HUES48 (cell line): Measurements from ENCODE around the gene C2orf15.

Source experiments
- H3K27ac ChIP-seq: one replicate; pipeline ENCODE4 v1.7.0; 2013; ENCODE audit warnings: low read depth, low read length, inconsistent platforms
- H3K27me3 ChIP-seq: 2 replicates; pipeline ENCODE4 v1.6.1; 2013; ENCODE audit warnings: mild to moderate bottlenecking, low read length; ENCODE audit not compliant: control insufficient read depth, insufficient read depth
- H3K36me3 ChIP-seq: 2 replicates; pipeline ENCODE4 v1.6.1; 2013; ENCODE audit warnings: low read length; ENCODE audit not compliant: control insufficient read depth, insufficient read depth
- H3K4me1 ChIP-seq: 2 replicates; pipeline ENCODE4 v1.6.1; 2013; ENCODE audit warnings: mild to moderate bottlenecking, low read length; ENCODE audit not compliant: control insufficient read depth, insufficient read depth
- H3K4me3 ChIP-seq: 2 replicates; pipeline ENCODE4 v1.5.1; 2013; ENCODE audit warnings: mild to moderate bottlenecking, low read depth, low read length
- H3K9ac ChIP-seq: 2 replicates; pipeline ENCODE4 v1.6.1; 2013; ENCODE audit warnings: mild to moderate bottlenecking, low read depth, low read length, moderate library complexity
- H3K9me3 ChIP-seq: 2 replicates; pipeline ENCODE4 v1.6.1; 2013; ENCODE audit warnings: low read length; ENCODE audit not compliant: control insufficient read depth, insufficient read depth

C2orf15 gene

DNA sequence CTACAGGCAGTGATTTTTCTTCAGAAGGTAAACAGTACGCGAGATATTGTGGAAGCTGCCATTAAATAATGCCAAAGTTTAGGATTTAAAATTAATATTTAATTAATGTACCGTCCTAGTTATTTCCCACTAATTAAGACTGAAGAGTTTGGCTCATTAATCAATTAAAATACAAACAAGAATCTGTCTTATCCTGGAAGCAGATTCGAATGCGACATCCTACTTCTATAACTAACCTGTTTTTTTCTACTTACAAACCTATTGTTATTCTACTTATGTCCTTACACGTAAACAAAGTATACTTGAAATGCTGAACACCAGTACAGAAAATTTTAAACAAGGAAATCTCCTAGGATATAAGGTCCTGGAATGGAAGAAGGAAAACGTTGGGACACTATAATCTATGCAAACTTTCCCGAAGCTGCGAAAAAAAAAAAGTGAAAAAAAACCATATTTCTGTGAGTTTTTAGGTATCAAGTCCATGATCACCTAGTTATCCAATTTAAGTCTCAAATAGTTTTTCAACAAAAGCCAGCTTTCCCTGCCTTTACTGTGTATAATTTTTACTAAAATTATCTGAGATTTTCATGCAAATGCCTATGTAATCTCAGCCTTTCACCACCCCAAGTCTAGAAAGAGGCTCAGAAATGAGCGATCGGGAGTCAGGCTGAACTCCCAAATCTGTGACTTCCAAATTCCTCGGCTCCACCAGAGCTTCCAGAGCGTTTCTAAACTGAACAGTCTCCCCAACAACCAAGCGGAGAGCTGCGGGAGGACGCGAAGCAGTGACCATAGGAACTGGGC, 1.2 kb upstream of the C2orf15 start:
- Histone ChIP-seq H3K4me3 (peak overlapping the region; percentile 83), H3K27ac (peak overlapping the region; percentile 92), H3K4me1 (0 out of 2 replicates have a peak, but pooled peaks cover 4% of the 10 kb centered on the region), H3K27me3 (no peaks in the 10 kb centered on the region; the same call in 1 of the 2 replicates), H3K36me3 (no peaks in the 10 kb centered on the region), H3K9ac (peak overlapping the region; percentile 48), H3K9me3 (peaks cover 13% of the 10 kb centered on the region; the same call in 1 of the 2 replicates)

GRCh38 chr2:99140860-99141109, 722 bp upstream of the C2orf15 start:
- Histone ChIP-seq H3K4me3 (peak overlapping the region; percentile 83), H3K27me3 (no peaks in the 10 kb centered on the region; the same call in 1 of the 2 replicates), H3K4me1 (0 out of 2 replicates have a peak, but pooled peaks cover 4% of the 10 kb centered on the region), H3K9me3 (peaks cover 9% of the 10 kb centered on the region; the same call in 1 of the 2 replicates), H3K27ac (peak overlapping the region; percentile 92), H3K36me3 (no peaks in the 10 kb centered on the region), H3K9ac (peak overlapping the region; percentile 48)

GRCh38 chr2:99150706-99151105, 9.2 kb downstream of the C2orf15 start:
- H3K36me3 ChIP-seq: no peaks in the 10 kb centered on the region
- no peaks in the 10 kb centered on the region for H3K9me3 ChIP-seq
- no peaks in the 10 kb centered on the region for H3K27me3 ChIP-seq

DNA sequence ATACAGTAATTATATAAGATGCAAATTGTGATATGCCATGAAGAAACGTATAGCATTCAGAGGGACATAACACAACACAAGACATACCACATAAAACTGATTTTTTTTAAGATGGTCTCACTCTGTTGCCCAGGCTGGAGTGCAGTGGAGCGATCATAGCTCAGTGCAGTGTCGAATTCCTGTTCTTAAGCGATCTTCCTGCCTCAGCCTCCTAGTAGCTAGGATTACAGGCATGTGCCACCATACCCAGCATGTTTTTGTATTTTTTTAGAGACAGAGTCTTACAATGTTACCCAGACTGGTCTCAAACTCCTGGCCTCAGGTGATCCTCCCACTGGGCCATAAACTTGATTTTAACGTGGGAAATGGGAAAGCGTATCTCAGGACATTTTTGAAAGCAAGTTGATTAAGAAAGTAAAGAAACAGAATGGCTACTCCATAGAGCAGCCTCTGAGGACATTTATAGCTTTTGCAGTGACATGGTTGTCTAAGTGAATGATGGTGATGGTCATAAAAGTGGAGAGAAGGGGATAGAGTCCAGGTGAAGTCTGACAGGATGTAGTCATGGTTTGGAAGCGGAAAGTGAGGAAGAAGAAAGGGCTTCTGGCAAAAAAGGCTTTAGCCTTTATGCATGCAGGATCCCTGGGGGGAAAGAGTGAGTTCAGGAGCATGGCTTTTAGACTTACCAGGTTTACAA, 10.8 kb downstream of the C2orf15 start:
- H3K4me1 ChIP-seq: peaks cover 5% of the 10 kb centered on the region

More at GRCh38 chr2:99150706-99151105, 9.2 kb downstream of the C2orf15 start:
- no peak overlapping the region for H3K9ac ChIP-seq
- H3K27ac ChIP-seq: no peak overlapping the region
- H3K4me1 ChIP-seq: peaks cover 1% of the 10 kb centered on the region
- no peak overlapping the region for H3K4me3 ChIP-seq

GRCh38 chr2:99153921-99154604, 12.6 kb downstream of the C2orf15 start:
- Histone ChIP-seq H3K4me3 (peak overlapping the region; percentile 93), H3K9me3 (no peaks in the 10 kb centered on the region), H3K9ac (peak overlapping the region; percentile 90), H3K27ac (no peak overlapping the region), H3K4me1 (peaks cover 5% of the 10 kb centered on the region), H3K27me3 (no peaks in the 10 kb centered on the region), H3K36me3 (peaks cover 16% of the 10 kb centered on the region)

More for the DNA sequence above, 10.8 kb downstream of the C2orf15 start:
- H3K36me3 ChIP-seq: peaks cover 8% of the 10 kb centered on the region
- no peaks in the 10 kb centered on the region for H3K9me3 ChIP-seq
- no peaks in the 10 kb centered on the region for H3K27me3 ChIP-seq
- H3K27ac ChIP-seq: no peak overlapping the region
- H3K9ac ChIP-seq: no peak overlapping the region
- H3K4me3 ChIP-seq: no peak overlapping the region

DNA sequence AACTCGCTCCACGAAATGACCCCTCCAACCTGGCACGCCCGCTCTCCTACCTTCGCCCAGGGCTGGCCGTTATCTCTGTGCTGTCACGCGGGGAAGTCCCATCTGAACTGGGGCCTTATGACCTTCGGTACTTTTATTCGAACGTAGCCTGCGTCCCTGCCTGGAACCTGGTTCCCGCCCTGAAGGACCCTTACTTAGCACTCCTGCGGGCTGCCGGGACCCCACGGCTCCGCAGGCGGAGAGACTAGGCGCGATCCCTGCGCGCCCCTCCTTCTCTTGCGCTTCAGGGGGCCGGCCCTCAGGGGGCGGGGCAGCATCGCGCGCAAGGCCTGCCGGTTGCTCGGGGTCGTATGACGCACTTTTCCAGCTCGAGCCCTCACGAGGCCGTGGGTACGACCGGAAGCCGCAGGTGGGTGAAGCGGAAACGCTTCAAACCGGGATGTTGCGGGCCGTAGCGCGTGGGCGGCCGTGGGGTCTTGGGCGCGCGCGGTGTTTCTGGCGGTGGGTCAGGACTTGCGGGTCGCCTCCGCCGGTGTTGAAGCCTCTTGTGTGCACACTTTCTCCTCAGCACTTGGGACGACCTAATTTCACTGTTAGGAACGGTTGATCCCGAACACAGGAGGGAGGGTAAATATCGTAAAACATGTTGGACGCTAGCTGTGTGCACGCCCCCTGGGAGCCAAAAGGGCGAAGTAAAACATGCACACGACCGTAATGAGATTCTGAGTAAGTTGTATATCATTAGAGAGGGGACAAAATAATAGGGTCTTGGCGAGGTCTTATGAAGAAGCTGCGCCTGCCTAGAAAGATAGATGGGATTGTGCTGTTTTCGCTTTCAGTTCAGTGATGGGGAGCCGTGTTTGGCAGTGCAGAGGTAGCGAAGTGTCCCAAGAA, 13.4 kb downstream of the C2orf15 start, which contains the start of the genes LIPT1 and TSGA10:
TSS of gene LIPT1 (plus strand) at position 325 of the 894 bp plus-strand sequence. CDS start 6,991 bp downstream, outside the sequence.
TSS of gene TSGA10 (minus strand) at position 300 of the 894 bp plus-strand sequence. CDS start 45,503 bp downstream, outside the sequence.
- peaks cover 23% of the 10 kb centered on the region for H3K36me3 ChIP-seq
- peak within 1 kb of the TSS; percentile 90 for H3K9ac ChIP-seq
- peak within 1 kb of the TSS; percentile 83 for H3K27ac ChIP-seq
- no peaks in the 10 kb centered on the region for H3K9me3 ChIP-seq
- peak within 1 kb of the TSS; percentile 93 for H3K4me3 ChIP-seq
- no peaks in the 10 kb centered on the region for H3K27me3 ChIP-seq
- peaks cover 5% of the 10 kb centered on the region for H3K4me1 ChIP-seq

GRCh38 chr2:99156891-99157290, 15.4 kb downstream of the C2orf15 start:
- H3K4me3 ChIP-seq: no peak overlapping the region

GRCh38 chr2:99158599-99158998, 17.1 kb downstream of the C2orf15 start:
- Histone ChIP-seq H3K27me3 (no peaks in the 10 kb centered on the region), H3K36me3 (peaks cover 40% of the 10 kb centered on the region), H3K4me1 (peaks cover 5% of the 10 kb centered on the region), H3K4me3 (no peak overlapping the region), H3K9ac (no peak overlapping the region), H3K27ac (no peak overlapping the region), H3K9me3 (no peaks in the 10 kb centered on the region)

More at GRCh38 chr2:99156891-99157290, 15.4 kb downstream of the C2orf15 start:
- Histone ChIP-seq H3K27me3 (no peaks in the 10 kb centered on the region), H3K9me3 (no peaks in the 10 kb centered on the region), H3K9ac (no peak overlapping the region), H3K36me3 (peaks cover 27% of the 10 kb centered on the region), H3K4me1 (peaks cover 5% of the 10 kb centered on the region), H3K27ac (no peak overlapping the region)

- Histone ChIP-seq H3K9me3 (no peaks in the 10 kb centered on the region), H3K4me1 (peaks cover 5% of the 10 kb centered on the region), H3K27ac (no peak overlapping the region), H3K27me3 (no peaks in the 10 kb centered on the region), H3K9ac (no peak overlapping the region), H3K4me3 (no peak overlapping the region), H3K36me3 (peaks cover 40% of the 10 kb centered on the region)
These were observed 18.1 kb downstream of the C2orf15 start for GRCh38 chr2:99159594-99159993.

DNA sequence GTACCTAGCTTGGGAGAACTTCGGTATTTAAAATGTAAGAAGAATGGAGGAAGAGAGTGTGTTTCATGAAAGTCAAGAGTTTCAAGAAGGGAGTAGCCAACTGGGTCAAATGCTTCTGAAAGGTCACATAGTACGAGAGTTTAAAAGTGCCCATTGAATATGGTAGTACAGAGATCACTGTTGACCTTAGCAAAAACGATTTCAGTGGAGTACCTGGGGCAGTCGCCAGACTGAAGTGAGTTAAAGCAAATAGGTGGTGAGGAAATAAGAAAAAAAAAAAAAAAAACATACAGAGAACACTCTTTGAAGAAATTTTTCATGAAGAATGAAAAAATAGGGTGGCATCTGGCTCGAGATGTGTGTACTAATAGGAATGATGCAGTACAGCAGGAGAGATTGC, 24.7 kb downstream of the C2orf15 start:
- Histone ChIP-seq H3K9ac (no peak overlapping the region), H3K27ac (no peak overlapping the region), H3K9me3 (no peaks in the 10 kb centered on the region), H3K4me3 (no peak overlapping the region), H3K4me1 (no peaks in the 10 kb centered on the region), H3K27me3 (no peaks in the 10 kb centered on the region), H3K36me3 (peaks cover 60% of the 10 kb centered on the region)
